ENCODE data around the gene TMPRSS4.

DNA sequence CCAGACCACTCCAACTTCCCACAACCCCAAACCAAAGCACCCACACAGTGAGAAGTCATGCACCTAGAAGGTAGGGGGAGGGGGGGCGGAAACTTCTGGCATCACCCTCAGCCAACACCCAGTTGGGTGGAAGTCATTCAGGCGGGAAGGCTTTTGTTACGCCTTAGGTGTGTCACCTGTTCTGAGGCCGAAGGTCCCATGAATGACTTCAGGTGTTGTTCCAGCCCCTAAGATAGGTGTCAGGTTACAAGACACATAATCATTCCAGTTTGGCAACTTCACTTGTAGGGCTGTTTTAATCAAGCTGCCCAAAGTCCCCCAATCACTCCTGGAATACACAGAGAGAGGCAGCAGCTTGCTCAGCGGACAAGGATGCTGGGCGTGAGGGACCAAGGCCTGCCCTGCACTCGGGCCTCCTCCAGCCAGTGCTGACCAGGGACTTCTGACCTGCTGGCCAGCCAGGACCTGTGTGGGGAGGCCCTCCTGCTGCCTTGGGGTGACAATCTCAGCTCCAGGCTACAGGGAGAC lies at the start of gene TMPRSS4:
- TF ChIP-seq, protein P1, sequence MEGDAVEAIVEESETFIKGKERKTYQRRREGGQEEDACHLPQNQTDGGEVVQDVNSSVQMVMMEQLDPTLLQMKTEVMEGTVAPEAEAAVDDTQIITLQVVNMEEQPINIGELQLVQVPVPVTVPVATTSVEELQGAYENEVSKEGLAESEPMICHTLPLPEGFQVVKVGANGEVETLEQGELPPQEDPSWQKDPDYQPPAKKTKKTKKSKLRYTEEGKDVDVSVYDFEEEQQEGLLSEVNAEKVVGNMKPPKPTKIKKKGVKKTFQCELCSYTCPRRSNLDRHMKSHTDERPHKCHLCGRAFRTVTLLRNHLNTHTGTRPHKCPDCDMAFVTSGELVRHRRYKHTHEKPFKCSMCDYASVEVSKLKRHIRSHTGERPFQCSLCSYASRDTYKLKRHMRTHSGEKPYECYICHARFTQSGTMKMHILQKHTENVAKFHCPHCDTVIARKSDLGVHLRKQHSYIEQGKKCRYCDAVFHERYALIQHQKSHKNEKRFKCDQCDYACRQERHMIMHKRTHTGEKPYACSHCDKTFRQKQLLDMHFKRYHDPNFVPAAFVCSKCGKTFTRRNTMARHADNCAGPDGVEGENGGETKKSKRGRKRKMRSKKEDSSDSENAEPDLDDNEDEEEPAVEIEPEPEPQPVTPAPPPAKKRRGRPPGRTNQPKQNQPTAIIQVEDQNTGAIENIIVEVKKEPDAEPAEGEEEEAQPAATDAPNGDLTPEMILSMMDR (IDR thresholded peaks at IDR 0.05) = no peak
- TF ChIP-seq POLR2A (IDR thresholded peaks at IDR 0.05) = no peak

Data from body of pancreas (tissue), 4 donors.